K562 (cell line): ENCODE data around the gene LPA. TPM values are rescaled to one million over a fixed set of nuclear protein-coding genes. Genes with fewer than 3 reads are reported as not detected.
A peak's percentile ranks its signal among the peaks of the same experiment; 100 is the strongest.

Experiments
- ATAC-seq: fragments of 200-7000 bp; cut with Tn5 transposase; 3 replicates; pipeline ENCODE4 v1.9.1; 2020; ENCODE audit warnings: moderate library complexity
- BruUV-seq: library from RNA; stranded (reverse); fragments of 400-500 nt; replicated peaks from 2 replicates; lab custom pipeline; 2021; lab: Mats Ljungman, UMichigan
- CTCF ChIA-PET: fragments of 300-600 bp; formaldehyde crosslinking; extraction: SDS; loops from one replicate; lab custom pipeline; 2021; ENCODE audit warnings: low intra/inter-chr PET ratio; lab: Yijun Ruan, JAX
- POLR2A ChIA-PET: fragments of 300-600, 350-650 bp; sonication (Branson Sonifier 250); formaldehyde crosslinking; extraction: SDS; loops from one replicate; lab custom pipeline; 2021; ENCODE audit warnings: antibody characterized with exemption, inconsistent platforms; lab: Yijun Ruan, JAX
- DNase-seq, 4 experiments: peaks; one replicate each; pipeline versions ENCODE4 v3.0.0 to v3.0.0-alpha.2; 2011 to 2018; ENCODE audit warnings: low spot score in 3 of 4, mixed read lengths in 3 of 4; ENCODE audit errors: extremely low read depth in 1 of 4
- FAIRE-seq: peaks from 2 replicates; lab custom pipeline; 2011; peaks lifted over from hg19 to GRCh38; lab: Jason Lieb, UNC
- H2AFZ ChIP-seq: 2 replicates; pipeline ENCODE4 v1.6.0; 2011; ENCODE audit warnings: low read depth, low read length, control low read depth, inconsistent platforms
- H3K27ac ChIP-seq: fragments of 200-600 bp; 3 replicates; pipeline ENCODE4 v1.8.0; 2011; ENCODE audit warnings: low read depth, mild to moderate bottlenecking, control low read depth, inconsistent platforms, low read length, moderate library complexity, mixed read lengths; ENCODE audit errors: extremely low read depth
- H3K27me3 ChIP-seq, 2 experiments: fragments of 300-600 bp in 1 of 2; 2 replicates in 1 of 2; 3 replicates in 1 of 2; pipeline versions ENCODE4 v1.6.0 to v1.8.0; 2011; ENCODE audit warnings: inconsistent platforms in 2 of 2, low read length in 2 of 2, mild to moderate bottlenecking in 1 of 2, mixed read lengths in 1 of 2, moderate library complexity in 1 of 2; ENCODE audit not compliant: control insufficient read depth in 2 of 2, insufficient read depth in 2 of 2
- H3K36me3 ChIP-seq: fragments of 300-600 bp; 3 replicates; pipeline ENCODE4 v1.8.0; 2011; ENCODE audit warnings: mild to moderate bottlenecking, low read length, inconsistent platforms; ENCODE audit not compliant: control insufficient read depth, insufficient read depth
- H3K4me1 ChIP-seq, 2 experiments: fragments of 200-600 bp in 1 of 2; replicated peaks in 1 of 2; 2 replicates in 1 of 2; 3 replicates in 1 of 2; pipeline versions ENCODE4 v1.5.1 to v1.8.0; 2011; ENCODE audit warnings: inconsistent platforms in 2 of 2, low read length in 2 of 2, mild to moderate bottlenecking in 1 of 2, mixed read lengths in 1 of 2, moderate library complexity in 1 of 2; ENCODE audit not compliant: control insufficient read depth in 2 of 2, insufficient read depth in 2 of 2
- H3K4me2 ChIP-seq: 2 replicates; pipeline ENCODE4 v1.6.1; 2011; ENCODE audit warnings: low read length, control low read depth, inconsistent platforms, mixed read lengths; ENCODE audit not compliant: insufficient read depth
- H3K4me3 ChIP-seq: fragments of 200-600 bp; sonication (generic), shearing (Covaris generic); 2 replicates; pipeline ENCODE4 v1.5.1; 2016; ENCODE audit warnings: control low read depth, inconsistent platforms
- H3K79me2 ChIP-seq: fragments of 200-600 bp; 3 replicates; pipeline ENCODE4 v1.8.0; 2011; ENCODE audit warnings: low read length, inconsistent platforms; ENCODE audit not compliant: control insufficient read depth, insufficient read depth
- H3K9ac ChIP-seq, 2 experiments: 2 replicates each; pipeline versions ENCODE4 v1.6.0 to v1.6.1; 2011; ENCODE audit warnings: low read depth in 2 of 2, low read length in 2 of 2, control low read depth in 1 of 2, inconsistent platforms in 1 of 2, mild to moderate bottlenecking in 1 of 2, mixed read lengths in 1 of 2; ENCODE audit not compliant: insufficient read depth in 1 of 2
- H3K9me1 ChIP-seq: one replicate; pipeline ENCODE4 v1.6.0; 2011; ENCODE audit warnings: inconsistent platforms, mild to moderate bottlenecking, low read length, moderate library complexity; ENCODE audit not compliant: control insufficient read depth, insufficient read depth
- H3K9me3 ChIP-seq: replicated peaks from 2 replicates; pipeline ENCODE4 v1.5.1; 2011; ENCODE audit warnings: low read depth, low read length, inconsistent platforms; ENCODE audit not compliant: control insufficient read depth, insufficient read depth
- H4K20me1 ChIP-seq: replicated peaks from 2 replicates; pipeline ENCODE4 v1.6.1; 2011; ENCODE audit warnings: low read length, inconsistent platforms, mixed read lengths; ENCODE audit not compliant: control insufficient read depth, insufficient read depth
- DNMT1 ChIP-seq: fragments of 450-650 bp; IDR thresholded peaks from 2 replicates; pipeline ENCODE4 v1.6.1; 2016; ENCODE audit warnings: antibody characterized with exemption, mild to moderate bottlenecking
- EWSR1 ChIP-seq: fragments of 450-650 bp; IDR thresholded peaks from 2 replicates; pipeline ENCODE4 v1.6.1; 2018; ENCODE audit warnings: borderline replicate concordance, mild to moderate bottlenecking, low read depth, moderate library complexity; ENCODE audit not compliant: partially characterized antibody
- FOXP4 ChIP-seq: sonication (generic); formaldehyde crosslinking; IDR thresholded peaks from 2 replicates; pipeline ENCODE4 v1.8.0; 2022; ENCODE audit warnings: mild to moderate bottlenecking, missing genetic modification reagents, borderline replicate concordance
- GATAD2A ChIP-seq: fragments of 450-650 bp; IDR thresholded peaks from 2 replicates; pipeline ENCODE4 v1.6.1; 2017
- RNF219 ChIP-seq: fragments of 250-450 bp; sonication (Bioruptor Pico); IDR thresholded peaks from 2 replicates; pipeline ENCODE4 v1.5.0; 2022; ENCODE audit warnings: mild to moderate bottlenecking
- SRSF3 ChIP-seq: fragments of 200-400 bp; formaldehyde crosslinking; IDR thresholded peaks from 2 replicates; pipeline ENCODE4 v1.6.1; 2016; ENCODE audit warnings: mild to moderate bottlenecking, low read length, moderate library complexity; ENCODE audit not compliant: insufficient read depth
- ZKSCAN8 ChIP-seq: fragments of 200-800 bp; sonication (Bioruptor generic); IDR thresholded peaks from 2 replicates; pipeline ENCODE4 v1.6.1; 2016; ENCODE audit warnings: missing genetic modification characterization, missing compliant biosample characterization
- ZNF512 ChIP-seq: IDR thresholded peaks from 2 replicates; pipeline ENCODE4 v1.6.1; 2016; ENCODE audit warnings: missing genetic modification characterization, missing compliant biosample characterization
- ZNF79 ChIP-seq: fragments of 250-450 bp; sonication (Bioruptor Pico); IDR thresholded peaks from 2 replicates; pipeline ENCODE4 v1.4.0; 2020; ENCODE audit warnings: low read depth, mild to moderate bottlenecking, moderate library complexity
- WGBS: fragments of 100-300 bp; shearing (Covaris generic); methylation state at CpG from one replicate; pipeline ENCODE4 v1.1.6; 2016; ENCODE audit warnings: low coverage, mixed read lengths; ENCODE audit not compliant: insufficient coverage; ENCODE audit errors: missing lambda C conversion rate; 5-methylcytosine and 5-hydroxymethylcytosine counted together
- in situ Hi-C: fragments of 300-500 bp; cut with MboI; formaldehyde crosslinking; loops from 4 replicates; pipeline ENCODE4 v1.15.0; 2018; ENCODE audit warnings: inconsistent platforms, mixed read lengths
- intact Hi-C: fragments of 100-400 bp; cut with micrococcal nuclease; formaldehyde crosslinking; loops from 2 replicates; pipeline ENCODE4 v1.14.2; 2022
- polyA plus RNA-seq, 8 experiments: library from polyadenylated mRNA; depleted of rRNA in 4 of 8; stranded (reverse) in 5 of 8; unstranded in 3 of 8; fragments of >200 nt; fragmentation: Nextera tagmentation in 2 of 8; fragmentation: Illumina TruSeq in 1 of 8; extraction: Ambion mirVana in 2 of 8; extraction: Trizol in 1 of 8; gene quantifications; 2 replicates each; pipeline versions ENCODE4 v1.2.1 to v1.2.3, GENCODE V29; 2011 to 2014; ENCODE audit warnings: inconsistent platforms in 1 of 8, missing spikeins in 1 of 8
- total RNA-seq, 7 experiments: library from RNA; depleted of rRNA in 6 of 7; stranded (reverse); fragments of >200 nt in 6 of 7; fragmentation: Illumina TruSeq in 2 of 7; extraction: Trizol in 2 of 7; gene quantifications; 2 replicates each; pipeline versions ENCODE4 v1.2.1 to v1.2.3, GENCODE V29; 2011 to 2021; ENCODE audit warnings: low replicate concordance in 1 of 7

LPA gene
- total and polyA plus RNA-seq, 9 of the 15 experiments (the other 6 are each of a cell fraction or from before 2014, with no cell fraction given), result 0.01 to 0.18 (median 0.07) TPM; not detected in 6

GRCh38 chr6:160519133-160519532 is 144.9 kb downstream of the LPA start:
- in situ Hi-C loops (loop anchor here (10.0 kb wide), 1 partner anchor 856 kb away; no protein-coding TSS in a partner anchor), intact Hi-C loops (no loop called here)
- POLR2A ChIA-PET, result interaction anchor here (0.7 to 1.2 kb wide), 5 partner anchors 8 to 351 kb away, joined by 3 to 4 read pairs (median 3); no protein-coding TSS in a partner anchor
- H3K9me3 ChIP-seq, result no peaks in the 10 kb centered on the region
- WGBS, result 8% methylated on average over 4 of the region's 4 CpGs
- no peak overlapping the region; the same call in 1 of the 2 replicates for H3K4me2 ChIP-seq
- BruUV-seq, result no TSS peak
- no peak overlapping the region for H3K27ac ChIP-seq
- no peaks in the 10 kb centered on the region for H3K79me2 ChIP-seq
- CTCF ChIA-PET, result interaction anchor here (0.7 to 1.9 kb wide), 5 partner anchors 12 to 855 kb away, joined by 3 to 9 read pairs (median 4); no protein-coding TSS in a partner anchor
- ATAC-seq, result no peak
- no peaks in the 10 kb centered on the region for H4K20me1 ChIP-seq
- no peak overlapping the region for H3K4me3 ChIP-seq
- peaks cover 3 to 9% of the 10 kb centered on the region in 2 experiments; a peak in 3 of 5 replicates for H3K4me1 ChIP-seq
- H3K9me1 ChIP-seq, result no peaks in the 10 kb centered on the region
- FAIRE-seq, result no peak
- no peak overlapping the region for H3K9ac ChIP-seq
- TF ChIP-seq GATAD2A, result no peak
- peak; percentile 96 for TF ChIP-seq ZKSCAN8 (CRISPR knock-in tag)
- H3K36me3 ChIP-seq, result no peaks in the 10 kb centered on the region
- H2AFZ ChIP-seq, result peak overlapping the region; percentile 98; the same call in 1 of the 2 replicates
- DNase-seq, result no peak
- H3K27me3 ChIP-seq, result no peaks in the 10 kb centered on the region

- intact Hi-C loops, result no loop called here
- no peaks in the 10 kb centered on the region for H3K9me3 ChIP-seq
- no peak overlapping the region for H3K27ac ChIP-seq
- in situ Hi-C loops, result loop anchor here (10.0 kb wide), 1 partner anchor 861 kb away; no protein-coding TSS in a partner anchor
- FAIRE-seq (no peak), ATAC-seq (no peak), DNase-seq (no peak)
- CTCF ChIA-PET, result no interaction called here
- BruUV-seq, result no TSS peak
- POLR2A ChIA-PET, result no interaction called here
- no peak overlapping the region for H3K9ac ChIP-seq
- H3K27me3 ChIP-seq, result no peaks in the 10 kb centered on the region
- H3K4me3 ChIP-seq, result no peak overlapping the region
- no peak overlapping the region for H2AFZ ChIP-seq
- no peaks in the 10 kb centered on the region for H3K36me3 ChIP-seq
- no peaks in the 10 kb centered on the region for H4K20me1 ChIP-seq
- H3K4me1 ChIP-seq, result peaks cover 0 to 3% of the 10 kb centered on the region in 2 experiments; a peak in 2 of 5 replicates
- 4% methylated on average over 3 of the region's 3 CpGs for WGBS
- H3K79me2 ChIP-seq, result no peaks in the 10 kb centered on the region
- no peak overlapping the region for H3K4me2 ChIP-seq
- no peaks in the 10 kb centered on the region for H3K9me1 ChIP-seq
- TF ChIP-seq FOXP4 (CRISPR knock-in tag) (no peak), EWSR1 (no peak), RNF219 (no peak), DNMT1 (no peak), ZNF512 (tag) (no peak), ZNF79 (CRISPR knock-in tag) (no peak), SRSF3 (no peak)
Observed at GRCh38 chr6:160513836-160514235, 150.2 kb downstream of the LPA start.
